Fibroblast of lung (primary cell): ENCODE measurements around the gene DCAF5. TPM values are rescaled to one million over a fixed set of nuclear protein-coding genes. Genes with fewer than 3 reads are reported as not detected.

Experiments used
- DNase-seq, 2 donors: peaks; one replicate each; pipeline versions ENCODE4 v3.0.0 to v3.0.0-alpha.2; 2010; ENCODE audit warnings: low read depth in 2 of 2
- H2AFZ ChIP-seq: 2 replicates; pipeline ENCODE4 v1.5.1; 2012; ENCODE audit warnings: low read length, control low read depth, inconsistent platforms
- H3K27ac ChIP-seq: 2 replicates; pipeline ENCODE4 v1.5.1; 2011; ENCODE audit warnings: low read length, control low read depth; ENCODE audit not compliant: insufficient read depth
- H3K27me3 ChIP-seq: 2 replicates; pipeline ENCODE4 v1.5.1; 2011; ENCODE audit warnings: mild to moderate bottlenecking, low read length; ENCODE audit not compliant: control insufficient read depth, insufficient read depth
- H3K36me3 ChIP-seq: 2 replicates; pipeline ENCODE4 v1.5.1; 2011; ENCODE audit warnings: low read length; ENCODE audit not compliant: control insufficient read depth, insufficient read depth
- H3K4me1 ChIP-seq: 2 replicates; pipeline ENCODE4 v1.5.1; 2011; ENCODE audit warnings: low read length; ENCODE audit not compliant: control insufficient read depth, insufficient read depth; ENCODE audit errors: extremely low read depth
- H3K4me2 ChIP-seq: 2 replicates; pipeline ENCODE4 v1.5.1; 2011; ENCODE audit warnings: low read length, control low read depth; ENCODE audit not compliant: insufficient read depth; ENCODE audit errors: extremely low read depth
- H3K4me3 ChIP-seq, 4 experiments: fragments of 200-600 bp in 1 of 4; sonication (generic) in 1 of 4; replicated peaks in 1 of 4; 2 replicates each; pipeline ENCODE4 v1.5.1; 2011 to 2016; ENCODE audit warnings: low read length in 4 of 4, low read depth in 3 of 4, mild to moderate bottlenecking in 3 of 4, control low read depth in 2 of 4, inconsistent platforms in 1 of 4, mixed read lengths in 1 of 4; ENCODE audit not compliant: insufficient read depth in 1 of 4; ENCODE audit errors: control extremely low read depth in 1 of 4
- H3K79me2 ChIP-seq: 2 replicates; pipeline ENCODE4 v1.5.1; 2012; ENCODE audit warnings: mild to moderate bottlenecking, low read length, inconsistent platforms; ENCODE audit not compliant: control insufficient read depth, insufficient read depth
- H3K9ac ChIP-seq: 2 replicates; pipeline ENCODE4 v1.5.1; 2011; ENCODE audit warnings: mild to moderate bottlenecking, low read length, control low read depth; ENCODE audit not compliant: insufficient read depth
- H3K9me3 ChIP-seq: 2 replicates; pipeline ENCODE4 v1.5.1; 2012; ENCODE audit warnings: low read depth, low read length; ENCODE audit not compliant: control insufficient read depth, insufficient read depth
- H4K20me1 ChIP-seq: 2 replicates; pipeline ENCODE4 v1.5.1; 2011; ENCODE audit warnings: low read length; ENCODE audit not compliant: control insufficient read depth, insufficient read depth; ENCODE audit errors: extremely low read depth
- CTCF ChIP-seq, 2 donors: IDR thresholded peaks in 1 of 2; conservative IDR thresholded peaks in 1 of 2; 1 replicate in 1 of 2; 2 replicates in 1 of 2; pipeline ENCODE4 v1.5.1; 2011 to 2012; ENCODE audit warnings: low read length in 2 of 2, control low read depth in 1 of 2, inconsistent platforms in 1 of 2, low read depth in 1 of 2, mild to moderate bottlenecking in 1 of 2
- EZH2 ChIP-seq: IDR thresholded peaks from 2 replicates; pipeline ENCODE4 v1.5.1; 2012; ENCODE audit warnings: low read length, control low read depth, mild to moderate bottlenecking; ENCODE audit errors: missing control alignments
- polyA plus RNA-seq, 2 donors: library from polyadenylated mRNA; depleted of rRNA in 1 of 2; stranded (reverse) in 1 of 2; unstranded in 1 of 2; fragments of >200 nt; gene quantifications; 2 replicates each; pipeline ENCODE4 v1.2.1, GENCODE V29; 2011 to 2012; ENCODE audit warnings: missing spikeins in 1 of 2
- total RNA-seq: library from RNA; depleted of rRNA; stranded (reverse); fragments of >200 nt; gene quantifications from 2 replicates; pipeline ENCODE4 v1.2.1, GENCODE V29; 2014

DCAF5 gene
- total and polyA plus RNA-seq, 2 donors (not counting 1 experiment from before 2014, with no cell fraction given) = 16.8 to 31.8 TPM

GRCh38 chr14:69154779-69155178 is 1.9 kb upstream of the DCAF5 start:
- no peak for TF ChIP-seq CTCF (conservative IDR thresholded peaks at IDR 0.05 in 1 of 2, IDR thresholded peaks at IDR 0.05 in 1 of 2; ENCODE audit: low read depth in 1 of 2, low read length in 2 of 2)
- H3K4me2 ChIP-seq = no peak overlapping the region
- H3K27ac ChIP-seq = no peak overlapping the region
- H3K9me3 ChIP-seq = no peaks in the 10 kb centered on the region
- H2AFZ ChIP-seq = no peak overlapping the region
- H3K27me3 ChIP-seq = no peaks in the 10 kb centered on the region
- no peak overlapping the region for H3K4me3 ChIP-seq
- peaks cover 25% of the 10 kb centered on the region for H3K79me2 ChIP-seq
- H3K36me3 ChIP-seq = no peaks in the 10 kb centered on the region
- DNase-seq = peak; percentile 23 to 41
- H3K9ac ChIP-seq = no peak overlapping the region
- H3K4me1 ChIP-seq = peaks cover 4% of the 10 kb centered on the region
- no peaks in the 10 kb centered on the region for H4K20me1 ChIP-seq

GRCh38 chr14:69153873-69154270 is 953 bp upstream of the DCAF5 start:
- peak in 1 of 2 donors; percentile 29 for DNase-seq
- H2AFZ ChIP-seq = peak overlapping the region; percentile 58
- peaks cover 9% of the 10 kb centered on the region for H3K4me1 ChIP-seq
- no peaks in the 10 kb centered on the region for H3K27me3 ChIP-seq
- peak overlapping the region; percentile 69 for H3K27ac ChIP-seq
- H3K9me3 ChIP-seq = no peaks in the 10 kb centered on the region
- no peaks in the 10 kb centered on the region for H3K36me3 ChIP-seq
- H3K4me2 ChIP-seq = peak overlapping the region; percentile 79
- peak overlapping the region; percentile 68 to 90 (median 80) for H3K4me3 ChIP-seq
- H4K20me1 ChIP-seq = no peaks in the 10 kb centered on the region
- TF ChIP-seq CTCF (conservative IDR thresholded peaks at IDR 0.05 in 1 of 2, IDR thresholded peaks at IDR 0.05 in 1 of 2; ENCODE audit: low read depth in 1 of 2, low read length in 2 of 2) = no peak
- TF ChIP-seq EZH2 = no peak
- peak overlapping the region; percentile 79 for H3K9ac ChIP-seq
- H3K79me2 ChIP-seq = peaks cover 33% of the 10 kb centered on the region

- no peaks in the 10 kb centered on the region for H3K9me3 ChIP-seq
- H3K4me3 ChIP-seq = peak overlapping the region; percentile 74 to 90 (median 88)
- H3K79me2 ChIP-seq = peaks cover 36% of the 10 kb centered on the region
- H3K4me1 ChIP-seq = peaks cover 11% of the 10 kb centered on the region
- H2AFZ ChIP-seq = peak overlapping the region; percentile 58
- TF ChIP-seq EZH2 (no peak), CTCF (conservative IDR thresholded peaks at IDR 0.05 in 1 of 2, IDR thresholded peaks at IDR 0.05 in 1 of 2; ENCODE audit: low read depth in 1 of 2, low read length in 2 of 2) (no peak)
- no peaks in the 10 kb centered on the region for H4K20me1 ChIP-seq
- H3K27me3 ChIP-seq = no peaks in the 10 kb centered on the region
- H3K27ac ChIP-seq = peak overlapping the region; percentile 69
- peak overlapping the region; percentile 79 for H3K9ac ChIP-seq
- no peaks in the 10 kb centered on the region for H3K36me3 ChIP-seq
- peak; percentile 92 to 94 for DNase-seq
- H3K4me2 ChIP-seq = peak overlapping the region; percentile 79
These were observed 393 bp upstream of the DCAF5 start for GRCh38 chr14:69153152-69153872.
